Activated T-cell treated with anti-CD3 and anti-CD28 coated beads for 1 hour (primary cell): ENCODE results near the gene FBXW12.
"Not testable (repeated sequence)": the region's sequence is repeated elsewhere in the genome, so short reads cannot be mapped to it uniquely, and the experiment has no call there.

Source experiments
- DNase-seq: peaks from one replicate; pipeline ENCODE4 v3.0.0-alpha.2; 2020; ENCODE audit warnings: low read depth

The FBXW12 gene

GRCh38 chr3:48371651-48372376 lies at the start of gene FBXW12:
Gene FBXW12 (plus strand): TSS chr3:48372219. CDS start chr3:48372768, 549 bp downstream.
- DNase-seq = no peak

- DNase-seq = not testable (repeated sequence)
Observed at GRCh38 chr3:48331706-48332435, 40.1 kb upstream of the FBXW12 start.

GRCh38 chr3:48333346-48334245 lies 38.4 kb upstream of the FBXW12 start, which contains the start of gene SPINK8:
Gene SPINK8 (minus strand): TSS chr3:48333661. CDS start chr3:48328341, 5,320 bp downstream.
- not testable (repeated sequence) for DNase-seq

GRCh38 chr3:48334605-48335004 lies 37.4 kb upstream of the FBXW12 start:
- DNase-seq = no peak

GRCh38 chr3:48335286-48335685 lies 36.7 kb upstream of the FBXW12 start:
- DNase-seq = not testable (repeated sequence)

- DNase-seq = not testable (repeated sequence)
Observed at GRCh38 chr3:48337536-48337935, 34.5 kb upstream of the FBXW12 start.

GRCh38 chr3:48338635-48339034 lies 33.4 kb upstream of the FBXW12 start:
- no peak for DNase-seq

- DNase-seq = no peak
Observed at GRCh38 chr3:48343432-48343831, 28.6 kb upstream of the FBXW12 start.

- DNase-seq = no peak
Observed at GRCh38 chr3:48344867-48345507, 27.0 kb upstream of the FBXW12 start.

GRCh38 chr3:48345946-48346572 lies 26.0 kb upstream of the FBXW12 start:
- no peak for DNase-seq

- no peak for DNase-seq
Observed at GRCh38 chr3:48347500-48347899, 24.5 kb upstream of the FBXW12 start.

- no peak for DNase-seq
Observed at GRCh38 chr3:48352546-48352945, 19.5 kb upstream of the FBXW12 start.

- no peak for DNase-seq
Observed at GRCh38 chr3:48353987-48354386, 18.0 kb upstream of the FBXW12 start.

- DNase-seq = no peak
Observed at GRCh38 chr3:48356419-48356818, 15.6 kb upstream of the FBXW12 start.

- no peak for DNase-seq
Observed at GRCh38 chr3:48361928-48362327, 10.1 kb upstream of the FBXW12 start.

- DNase-seq = no peak
Observed at GRCh38 chr3:48364840-48365239, 7.2 kb upstream of the FBXW12 start.

- no peak for DNase-seq
Observed at GRCh38 chr3:48367201-48367600, 4.8 kb upstream of the FBXW12 start.

- no peak for DNase-seq
Observed at GRCh38 chr3:48369693-48370332, 2.2 kb upstream of the FBXW12 start.

- no peak for DNase-seq
Observed at GRCh38 chr3:48370333-48370713, 1.7 kb upstream of the FBXW12 start.

- no peak for DNase-seq
Observed at GRCh38 chr3:48372377-48372770, 355 bp downstream of the FBXW12 start.
